ENCODE results near the gene TRIM7.
"Not testable (repeated sequence)": the region's sequence is repeated elsewhere in the genome, so short reads cannot be mapped to it uniquely, and the experiment has no call there.

TRIM7 gene

GRCh38 chr5:181232593-181232992 lies 27.6 kb upstream of the TRIM7 start:
- no peak for DNase-seq

GRCh38 chr5:181231432-181231831 lies 26.4 kb upstream of the TRIM7 start:
- DNase-seq = no peak

GRCh38 chr5:181230551-181230950 lies 25.6 kb upstream of the TRIM7 start:
- DNase-seq = no peak

DNA sequence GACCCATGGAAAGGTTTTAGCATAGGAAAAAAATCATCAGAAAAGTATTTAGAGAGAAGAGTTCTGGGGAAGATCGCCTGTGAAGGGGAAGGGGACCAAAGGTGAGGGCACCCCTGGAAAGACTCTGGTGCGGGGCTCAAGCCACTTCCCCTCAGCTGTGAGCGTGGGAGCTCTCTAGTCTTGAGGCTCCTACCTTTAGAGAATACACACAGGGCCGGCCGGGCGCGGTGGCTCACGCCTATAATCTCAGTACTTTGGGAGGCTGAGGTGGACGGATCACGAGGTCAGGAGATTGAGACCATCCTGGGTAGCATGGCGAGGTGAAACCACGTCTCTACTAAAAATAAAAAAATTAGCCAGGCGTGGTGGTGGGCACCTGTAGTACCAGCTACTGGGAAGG lies 25.0 kb upstream of the TRIM7 start:
- DNase-seq = no peak

DNA sequence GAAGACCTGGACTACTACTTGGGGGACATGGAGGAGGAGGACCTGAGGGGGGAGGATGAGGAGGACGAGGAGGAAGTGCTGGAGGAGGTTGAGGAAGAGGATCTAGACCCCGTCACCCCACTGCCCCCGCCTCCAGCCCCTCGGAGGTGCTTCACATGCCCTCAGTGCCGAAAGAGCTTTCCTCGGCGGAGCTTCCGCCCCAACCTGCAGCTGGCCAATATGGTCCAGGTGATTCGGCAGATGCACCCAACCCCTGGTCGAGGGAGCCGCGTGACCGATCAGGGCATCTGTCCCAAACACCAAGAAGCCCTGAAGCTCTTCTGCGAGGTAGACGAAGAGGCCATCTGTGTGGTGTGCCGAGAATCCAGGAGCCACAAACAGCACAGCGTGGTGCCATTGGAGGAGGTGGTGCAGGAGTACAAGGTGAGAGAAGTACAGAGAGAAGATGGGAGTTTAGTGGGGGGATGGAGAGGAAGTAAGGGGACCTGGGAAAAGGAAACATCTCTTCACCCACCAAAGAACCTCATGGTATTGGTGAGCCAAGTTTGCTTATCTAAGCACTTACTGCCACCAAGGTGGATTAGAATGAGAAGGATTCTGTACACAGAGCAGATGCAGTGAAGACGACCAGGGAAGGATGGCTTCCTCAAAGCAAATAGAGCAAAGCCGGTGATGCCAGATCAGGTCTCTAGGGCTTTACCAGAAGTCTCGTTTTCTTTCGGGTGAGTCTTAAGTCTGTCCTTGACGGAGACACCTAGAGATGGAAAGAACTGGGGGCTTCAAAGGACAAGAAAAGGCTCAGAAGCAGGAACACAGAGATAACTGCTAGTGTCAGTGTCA lies 19.6 kb upstream of the TRIM7 start:
- no peak for DNase-seq

DNA sequence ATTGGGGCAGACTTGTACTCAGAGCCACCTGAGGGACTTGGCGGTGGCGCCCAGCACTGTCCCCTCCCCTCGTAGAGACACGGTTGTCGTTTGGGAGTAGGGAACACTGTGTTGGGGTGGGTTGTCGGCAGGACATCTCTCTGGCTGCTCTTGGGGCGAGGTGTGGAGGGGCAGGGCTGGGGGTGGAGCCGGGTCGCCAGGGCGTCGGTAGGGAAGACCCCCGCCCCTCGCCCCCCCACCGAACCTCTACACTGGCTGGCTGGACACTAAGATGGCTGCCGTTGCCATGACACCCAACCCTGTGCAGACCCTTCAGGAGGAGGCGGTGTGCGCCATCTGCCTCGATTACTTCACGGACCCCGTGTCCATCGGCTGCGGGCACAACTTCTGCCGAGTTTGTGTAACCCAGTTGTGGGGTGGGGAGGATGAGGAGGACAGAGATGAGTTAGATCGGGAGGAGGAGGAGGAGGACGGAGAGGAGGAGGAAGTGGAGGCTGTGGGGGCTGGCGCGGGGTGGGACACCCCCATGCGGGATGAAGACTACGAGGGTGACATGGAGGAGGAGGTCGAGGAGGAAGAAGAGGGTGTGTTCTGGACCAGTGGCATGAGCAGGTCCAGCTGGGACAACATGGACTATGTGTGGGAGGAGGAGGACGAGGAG lies 18.9 kb upstream of the TRIM7 start:
- DNase-seq = no peak

DNA sequence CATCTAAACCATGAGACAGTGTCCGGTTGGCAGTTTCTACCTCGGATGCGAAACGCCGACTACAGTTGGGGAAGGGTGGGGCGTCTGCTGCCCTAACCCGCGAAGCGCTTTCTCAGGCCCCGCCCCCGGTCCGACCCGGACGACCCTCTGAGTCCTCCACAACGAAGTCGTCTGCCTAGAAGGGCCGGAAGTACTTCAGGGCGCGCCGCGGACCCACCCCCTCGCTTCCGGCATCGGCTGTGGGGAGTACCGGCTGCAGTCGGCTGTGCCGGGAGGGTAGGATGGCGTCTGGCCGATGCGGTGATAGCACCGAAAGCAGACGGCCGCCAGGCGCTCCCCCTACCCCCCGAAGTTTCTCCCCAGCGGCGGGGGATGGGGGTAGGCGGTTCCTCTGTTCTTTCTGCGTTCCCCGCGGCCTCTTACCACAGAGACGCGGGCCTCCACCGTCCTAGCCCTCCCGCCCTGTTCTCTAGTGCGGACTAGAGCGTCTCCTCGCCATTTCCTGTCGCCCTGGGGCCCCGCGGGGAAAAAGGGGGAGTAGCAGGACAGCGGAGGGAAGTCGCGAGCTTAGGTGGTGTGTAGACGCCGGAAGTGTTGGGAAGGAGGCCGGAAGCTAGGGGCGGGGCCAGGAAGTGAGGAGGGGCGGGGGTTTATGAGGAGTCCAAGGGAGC lies 18.2 kb upstream of the TRIM7 start, which contains the start of gene TRIM41:
Gene TRIM41 (plus strand): TSS at position 224 of the 671 bp plus-strand sequence. CDS start 719 bp downstream, outside the sequence.
- no peak for DNase-seq

GRCh38 chr5:181222630-181223057 lies 17.6 kb upstream of the TRIM7 start:
- no peak for DNase-seq

DNA sequence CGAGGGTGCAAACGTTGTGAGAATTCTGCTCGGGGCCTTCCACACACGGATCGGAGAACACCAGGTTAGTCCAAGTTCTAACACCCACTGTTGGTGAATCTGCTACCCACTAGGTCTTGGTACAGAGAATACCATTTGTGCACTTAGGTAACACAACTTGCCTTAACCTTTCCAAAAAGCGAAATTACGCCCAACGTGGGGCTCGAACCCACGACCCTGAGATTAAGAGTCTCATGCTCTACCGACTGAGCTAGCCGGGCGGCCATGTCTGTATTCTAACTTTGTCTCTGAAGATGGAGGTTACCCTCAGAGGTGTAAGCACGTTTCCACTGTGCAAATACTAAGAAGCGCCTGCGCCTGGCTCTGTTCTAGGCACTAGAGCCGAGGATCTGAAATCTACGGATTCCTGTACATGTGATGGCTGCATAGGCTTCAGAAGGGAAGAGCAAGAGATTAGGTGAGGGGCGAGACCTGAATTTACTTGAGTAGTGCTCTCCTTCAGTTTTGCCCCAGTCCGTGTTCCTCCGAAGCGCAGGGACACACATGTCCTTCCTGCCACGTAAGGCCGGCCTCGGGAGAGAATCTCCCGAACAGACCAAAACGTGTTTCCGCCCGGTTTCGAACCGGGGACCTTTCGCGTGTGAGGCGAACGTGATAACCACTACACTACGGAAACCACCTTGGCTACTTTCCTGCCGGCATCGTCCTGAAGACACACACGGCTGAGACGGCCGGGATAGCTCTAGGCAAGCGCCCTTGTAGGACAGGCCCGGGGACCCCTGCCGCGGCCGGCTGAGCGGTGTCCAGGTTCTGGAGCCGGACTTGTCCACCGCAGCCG lies 17.0 kb upstream of the TRIM7 start:
- no peak for DNase-seq

GRCh38 chr5:181221105-181221791 lies 16.3 kb upstream of the TRIM7 start:
- no peak for DNase-seq

DNA sequence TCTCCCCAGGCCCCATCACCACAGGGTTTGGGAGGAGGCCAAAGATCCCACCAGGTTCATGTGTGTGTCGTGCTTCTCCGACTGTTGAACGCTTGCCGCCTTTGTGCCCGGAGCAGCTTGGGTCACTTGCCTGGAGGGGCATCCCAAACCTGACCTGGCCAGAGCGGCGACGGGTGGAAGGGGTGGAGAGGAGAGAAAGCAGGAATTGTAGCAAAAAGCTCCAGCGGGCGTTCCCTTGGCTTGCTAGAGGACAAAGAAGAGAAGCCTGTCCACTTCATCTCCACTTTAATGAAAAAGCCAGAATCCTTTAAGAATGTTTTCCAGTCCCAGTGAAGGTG lies 15.2 kb upstream of the TRIM7 start:
- no peak for DNase-seq

- no peak for DNase-seq
Observed at GRCh38 chr5:181219262-181220177, 14.5 kb upstream of the TRIM7 start.

GRCh38 chr5:181218795-181219124 lies 13.8 kb upstream of the TRIM7 start:
- no peak for DNase-seq

DNA sequence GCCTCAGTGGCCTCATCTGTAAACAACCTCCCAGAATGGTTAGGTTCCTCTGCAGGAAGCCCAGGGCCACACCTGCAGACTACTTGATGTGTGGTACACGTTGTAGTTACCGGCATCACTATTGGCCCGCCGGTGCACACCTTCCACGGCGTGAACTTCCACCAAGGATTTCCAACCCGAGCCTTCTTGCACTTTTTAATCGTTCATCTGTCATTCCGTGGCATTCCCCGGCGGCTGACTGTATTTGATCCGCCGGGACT lies 12.7 kb upstream of the TRIM7 start:
- no peak for DNase-seq

- no peak for DNase-seq
Observed at GRCh38 chr5:181217111-181217802, 12.3 kb upstream of the TRIM7 start.

DNA sequence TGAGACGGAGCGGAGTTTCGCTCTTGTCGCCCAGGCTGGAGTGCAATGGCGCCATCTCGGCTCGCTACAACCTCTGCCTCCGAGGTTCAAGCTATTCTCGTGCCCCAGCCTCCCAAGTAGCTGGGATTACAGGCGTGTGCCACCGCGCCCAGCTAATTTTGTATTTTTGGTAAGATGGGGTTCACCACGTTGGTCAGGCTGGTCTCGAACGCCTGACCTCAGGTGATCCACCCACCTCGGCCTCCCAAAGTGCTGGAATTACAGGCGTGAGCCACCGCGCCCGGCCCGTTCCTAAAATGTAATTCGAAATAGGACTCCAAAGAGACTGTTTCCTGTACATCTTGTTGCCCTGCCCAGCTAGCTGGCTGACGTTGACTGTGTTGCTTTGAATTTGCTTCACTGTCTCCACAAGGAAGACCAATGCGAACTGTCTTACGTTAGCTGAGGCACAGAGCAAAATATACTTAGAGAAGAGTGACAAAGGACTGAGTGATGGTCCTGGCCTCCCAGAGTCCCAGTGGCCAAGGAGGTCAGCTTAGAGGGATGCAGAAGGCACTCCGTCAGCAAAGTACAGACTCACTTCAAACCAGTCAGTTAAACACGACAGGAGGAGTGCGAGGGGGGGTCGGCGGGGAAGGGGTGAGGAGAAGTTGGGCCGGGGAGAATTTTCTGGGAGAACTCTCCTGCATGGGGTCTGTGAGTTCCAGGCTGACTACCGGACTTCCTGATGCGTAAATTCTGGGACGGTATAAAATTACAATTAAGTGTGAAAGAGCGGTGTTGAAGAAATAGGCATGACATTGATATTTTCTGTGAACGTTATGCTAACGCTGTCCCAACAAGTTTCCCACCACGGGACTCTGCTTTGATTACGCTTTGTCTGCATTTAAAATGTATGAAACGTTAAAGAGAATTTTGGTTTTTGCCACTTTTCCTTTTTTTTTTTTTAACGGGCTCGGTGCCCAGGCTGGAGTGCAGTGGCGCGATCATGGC lies 11.3 kb upstream of the TRIM7 start:
- DNase-seq = no peak

DNA sequence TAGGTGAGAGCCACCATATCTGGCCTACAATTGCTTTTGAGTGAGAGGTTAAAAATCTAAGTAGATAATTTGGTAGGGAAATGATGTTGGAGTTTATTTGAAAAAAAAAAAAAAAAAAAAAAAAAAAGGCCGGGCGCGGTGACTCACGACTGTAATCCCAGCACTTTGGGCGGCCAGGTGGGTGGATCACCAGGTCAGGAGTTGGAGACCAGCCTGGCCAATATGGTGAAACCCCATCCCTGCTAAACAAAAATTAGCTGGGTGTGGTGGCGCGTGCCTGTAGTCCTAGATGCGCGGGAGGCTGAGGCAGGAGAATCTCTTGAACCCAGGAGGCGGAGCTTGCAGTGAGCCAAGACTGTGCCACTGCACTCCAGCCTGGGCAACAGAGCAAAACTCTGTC lies 9.3 kb upstream of the TRIM7 start:
- DNase-seq = not testable (repeated sequence)

DNA sequence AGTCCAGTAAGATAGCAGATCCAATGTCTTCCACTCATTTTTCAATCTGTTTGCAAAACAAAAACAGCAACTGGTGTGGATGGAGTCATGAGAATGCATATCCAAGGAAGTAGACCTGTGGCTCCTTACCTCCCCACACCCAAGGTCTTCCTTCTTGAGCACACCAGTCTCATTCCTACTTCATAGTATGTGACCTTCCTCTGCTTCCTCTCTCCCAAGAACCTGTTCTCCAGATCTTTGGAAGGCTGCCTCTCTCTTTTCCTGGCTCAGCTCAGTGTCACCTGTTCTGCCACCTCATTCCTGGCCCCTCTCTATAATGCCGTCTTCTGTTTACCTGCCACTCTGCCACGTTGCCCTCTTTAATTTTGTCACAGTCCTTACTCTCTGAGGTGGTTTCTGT lies 7.9 kb upstream of the TRIM7 start:
- no peak for DNase-seq

DNA sequence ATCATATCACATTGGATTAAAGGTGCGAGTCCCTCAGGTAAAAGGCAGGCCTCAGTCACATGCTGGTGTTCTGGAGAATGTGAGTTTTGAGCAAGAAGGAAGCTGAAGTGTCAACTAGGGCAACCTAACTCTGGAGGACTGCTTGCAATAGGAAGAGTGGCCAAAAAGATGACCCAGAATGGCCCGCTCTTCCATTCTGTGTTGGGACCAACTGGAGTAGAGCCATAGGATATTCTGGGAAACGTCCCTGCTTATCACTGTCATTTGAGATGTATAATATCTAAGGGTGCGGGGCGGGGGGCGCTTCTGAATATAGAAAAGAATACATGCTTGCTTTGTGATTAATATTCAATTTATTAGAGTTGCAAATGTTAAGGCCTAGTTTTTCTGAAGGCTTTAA lies 7.1 kb upstream of the TRIM7 start:
- no peak for DNase-seq

GRCh38 chr5:181211208-181211607 lies 6.2 kb upstream of the TRIM7 start:
- no peak for DNase-seq

Measured in NCI-H1436 (cell line).